Keratinocyte (primary cell): Measurements from ENCODE around the gene C3orf33. TPM values are rescaled to one million over a fixed set of nuclear protein-coding genes. Genes with fewer than 3 reads are reported as not detected.

Source experiments
- DNase-seq: peaks from one replicate; pipeline ENCODE4 v3.0.0-alpha.2; 2011; ENCODE audit warnings: low read depth, missing footprints, low spot score
- FAIRE-seq: peaks from 2 replicates; lab custom pipeline; 2011; peaks lifted over from hg19 to GRCh38; lab: Jason Lieb, UNC
- H2AFZ ChIP-seq: 2 replicates; pipeline ENCODE4 v1.6.0; 2012; ENCODE audit warnings: low read length, control low read depth, inconsistent platforms; ENCODE audit not compliant: control insufficient read depth
- H3K27ac ChIP-seq: 2 replicates; pipeline ENCODE4 v1.5.1; 2011; ENCODE audit warnings: low read length; ENCODE audit not compliant: control insufficient read depth, insufficient read depth
- H3K27me3 ChIP-seq: 3 replicates; pipeline ENCODE4 v1.6.0; 2011; ENCODE audit warnings: low read length; ENCODE audit not compliant: control insufficient read depth, insufficient read depth; ENCODE audit errors: extremely low read depth
- H3K36me3 ChIP-seq, 2 experiments: 2 replicates in 1 of 2; 3 replicates in 1 of 2; pipeline ENCODE4 v1.5.1; 2011; ENCODE audit warnings: low read length in 2 of 2, mild to moderate bottlenecking in 1 of 2; ENCODE audit not compliant: control insufficient read depth in 2 of 2, insufficient read depth in 2 of 2; ENCODE audit errors: extremely low read depth in 1 of 2
- H3K4me1 ChIP-seq: 3 replicates; pipeline ENCODE4 v1.5.1; 2011; ENCODE audit warnings: low read length; ENCODE audit not compliant: control insufficient read depth, insufficient read depth; ENCODE audit errors: extremely low read depth
- H3K4me2 ChIP-seq: 3 replicates; pipeline ENCODE4 v1.6.0; 2011; ENCODE audit warnings: low read depth, low read length; ENCODE audit not compliant: control insufficient read depth, insufficient read depth; ENCODE audit errors: extremely low read depth
- H3K4me3 ChIP-seq, 3 experiments: fragments of 200-600 bp in 1 of 3; sonication (generic) in 1 of 3; 2 replicates in 2 of 3; 3 replicates in 1 of 3; pipeline ENCODE4 v1.5.1; 2011 to 2016; ENCODE audit warnings: low read length in 3 of 3, mild to moderate bottlenecking in 3 of 3, control low read depth in 2 of 3, inconsistent platforms in 1 of 3, low read depth in 1 of 3, mixed read lengths in 1 of 3, mixed run types in 1 of 3, moderate library complexity in 1 of 3; ENCODE audit not compliant: control insufficient read depth in 2 of 3, insufficient read depth in 2 of 3; ENCODE audit errors: extremely low read depth in 1 of 3
- H3K79me2 ChIP-seq: 2 replicates; pipeline ENCODE4 v1.6.0; 2012; ENCODE audit warnings: low read length; ENCODE audit not compliant: control insufficient read depth, insufficient read depth
- H3K9ac ChIP-seq: 3 replicates; pipeline ENCODE4 v1.6.0; 2011; ENCODE audit warnings: low read length; ENCODE audit not compliant: control insufficient read depth, insufficient read depth; ENCODE audit errors: extremely low read depth
- H3K9me1 ChIP-seq: 3 replicates; pipeline ENCODE4 v1.6.0; 2011; ENCODE audit warnings: low read length; ENCODE audit not compliant: control insufficient read depth, insufficient read depth; ENCODE audit errors: extremely low read depth
- H3K9me3 ChIP-seq: 2 replicates; pipeline ENCODE4 v1.5.1; 2012; ENCODE audit warnings: low read depth, low read length; ENCODE audit not compliant: control insufficient read depth
- H4K20me1 ChIP-seq: 3 replicates; pipeline ENCODE4 v1.6.0; 2011; ENCODE audit warnings: low read length; ENCODE audit not compliant: control insufficient read depth, insufficient read depth; ENCODE audit errors: extremely low read depth
- EZH2 ChIP-seq: IDR thresholded peaks from one replicate; pipeline ENCODE4 v1.6.1; 2012; ENCODE audit warnings: inconsistent platforms, mild to moderate bottlenecking, low read length, moderate library complexity
- dilution Hi-C: fragments of 300-500 bp; cut with MboI; formaldehyde crosslinking; loops from one replicate; pipeline ENCODE4 v1.7.0; 2020; ENCODE audit warnings: low sequenced_read_pairs; ENCODE audit not compliant: extremely low pct_ligation_motif_present
- polyA plus RNA-seq, 5 experiments: library from polyadenylated mRNA; depleted of rRNA in 3 of 5; stranded (reverse) in 3 of 5; stranded (forward) in 1 of 5; unstranded in 1 of 5; fragments of >200 nt; gene quantifications; 1 replicate in 1 of 5; 2 replicates in 3 of 5; 3 replicates in 1 of 5; pipeline versions ENCODE4 v1.2.1 to v1.2.3, GENCODE V29; 2011 to 2012; ENCODE audit warnings: missing spikeins in 2 of 5, low read depth in 1 of 5, low replicate concordance in 1 of 5
- TF ChIP-seq, protein P1 (sequence below), 3 experiments: IDR thresholded peaks in 1 of 3; conservative IDR thresholded peaks in 1 of 3; optimal IDR thresholded peaks in 1 of 3; 2 replicates in 2 of 3; 3 replicates in 1 of 3; pipeline versions ENCODE3 to v1.5.1; 2011; ENCODE audit warnings: low read length in 3 of 3, mild to moderate bottlenecking in 3 of 3, moderate library complexity in 2 of 3, control low read depth in 1 of 3, inconsistent platforms in 1 of 3; ENCODE audit not compliant: insufficient read depth in 2 of 3; ENCODE audit errors: extremely low read depth in 1 of 3

C3orf33 gene
- polyA plus RNA-seq, 1 donor (not counting 4 experiments of a cell fraction or from before 2014, with no cell fraction given): 2.9 TPM

DNA sequence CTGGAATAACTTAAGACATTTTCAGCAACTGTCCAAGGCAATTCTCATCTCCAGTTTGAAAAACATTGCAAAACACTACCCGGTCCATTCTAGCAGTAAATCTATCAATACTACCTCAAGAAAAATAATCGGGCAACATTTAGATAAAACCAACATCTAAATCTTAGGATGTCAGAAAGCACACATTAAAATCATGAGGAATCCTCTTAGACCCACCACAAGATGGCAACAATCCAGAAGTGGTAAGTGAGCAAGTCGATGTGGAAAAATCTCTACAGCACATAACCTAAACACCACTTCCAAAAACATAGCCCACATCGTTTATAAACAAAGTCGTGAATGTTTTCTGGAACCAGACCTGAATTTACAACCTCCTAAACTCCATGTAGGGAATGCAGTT is 66.9 kb downstream of the C3orf33 start:
- H3K9me3 ChIP-seq: no peaks in the 10 kb centered on the region
- no peaks in the 10 kb centered on the region for H3K9me1 ChIP-seq
- H3K4me1 ChIP-seq: no peaks in the 10 kb centered on the region
- H3K9ac ChIP-seq: no peak overlapping the region
- H3K4me3 ChIP-seq: no peak overlapping the region
- H3K27ac ChIP-seq: no peak overlapping the region
- no peaks in the 10 kb centered on the region for H3K79me2 ChIP-seq
- FAIRE-seq (no peak), DNase-seq (no peak)
- H2AFZ ChIP-seq: no peak overlapping the region
- no peak overlapping the region for H3K4me2 ChIP-seq
- dilution Hi-C loops: no loop called here
- no peaks in the 10 kb centered on the region for H3K36me3 ChIP-seq
- H3K27me3 ChIP-seq: peaks cover 16% of the 10 kb centered on the region
- no peaks in the 10 kb centered on the region for H4K20me1 ChIP-seq
- TF ChIP-seq, protein P1, sequence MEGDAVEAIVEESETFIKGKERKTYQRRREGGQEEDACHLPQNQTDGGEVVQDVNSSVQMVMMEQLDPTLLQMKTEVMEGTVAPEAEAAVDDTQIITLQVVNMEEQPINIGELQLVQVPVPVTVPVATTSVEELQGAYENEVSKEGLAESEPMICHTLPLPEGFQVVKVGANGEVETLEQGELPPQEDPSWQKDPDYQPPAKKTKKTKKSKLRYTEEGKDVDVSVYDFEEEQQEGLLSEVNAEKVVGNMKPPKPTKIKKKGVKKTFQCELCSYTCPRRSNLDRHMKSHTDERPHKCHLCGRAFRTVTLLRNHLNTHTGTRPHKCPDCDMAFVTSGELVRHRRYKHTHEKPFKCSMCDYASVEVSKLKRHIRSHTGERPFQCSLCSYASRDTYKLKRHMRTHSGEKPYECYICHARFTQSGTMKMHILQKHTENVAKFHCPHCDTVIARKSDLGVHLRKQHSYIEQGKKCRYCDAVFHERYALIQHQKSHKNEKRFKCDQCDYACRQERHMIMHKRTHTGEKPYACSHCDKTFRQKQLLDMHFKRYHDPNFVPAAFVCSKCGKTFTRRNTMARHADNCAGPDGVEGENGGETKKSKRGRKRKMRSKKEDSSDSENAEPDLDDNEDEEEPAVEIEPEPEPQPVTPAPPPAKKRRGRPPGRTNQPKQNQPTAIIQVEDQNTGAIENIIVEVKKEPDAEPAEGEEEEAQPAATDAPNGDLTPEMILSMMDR (optimal IDR thresholded peaks at IDR 0.05 in 1 of 3, IDR thresholded peaks at IDR 0.05 in 1 of 3, conservative IDR thresholded peaks at IDR 0.05 in 1 of 3; ENCODE audit: extremely low read depth in 1 of 3, insufficient read depth in 2 of 3, low read length in 3 of 3): no peak
- TF ChIP-seq EZH2: no peak

DNA sequence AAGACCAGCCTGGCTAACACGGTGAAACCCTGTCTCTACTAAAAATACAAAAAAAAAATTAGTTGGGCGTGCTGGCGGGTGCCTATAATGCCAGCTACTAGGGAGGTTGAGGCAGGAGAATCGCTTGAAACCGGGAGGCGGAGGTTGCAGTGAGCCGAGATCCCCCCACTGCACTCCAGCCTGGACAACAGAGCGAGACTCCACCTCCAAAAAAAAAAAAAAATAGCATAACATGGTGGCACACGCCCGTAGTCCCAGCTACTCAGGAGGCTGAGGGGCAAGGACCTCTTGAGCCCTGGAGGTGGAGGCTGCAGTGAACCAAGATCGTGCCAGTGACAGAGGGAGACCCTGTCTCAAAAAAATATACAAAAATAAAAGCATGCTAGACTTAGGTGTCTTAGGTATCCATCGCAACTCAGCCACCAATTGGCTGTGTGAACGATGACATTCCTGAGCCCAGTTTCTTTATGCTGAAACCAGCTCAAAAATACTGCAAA is 67.5 kb downstream of the C3orf33 start:
- FAIRE-seq: no peak
- Histone ChIP-seq H3K79me2 (no peaks in the 10 kb centered on the region), H4K20me1 (no peaks in the 10 kb centered on the region), H3K4me3 (no peak overlapping the region), H3K4me2 (no peak overlapping the region), H3K9me1 (no peaks in the 10 kb centered on the region), H3K27ac (no peak overlapping the region), H3K9ac (no peak overlapping the region), H3K27me3 (peaks cover 11% of the 10 kb centered on the region), H2AFZ (no peak overlapping the region), H3K36me3 (no peaks in the 10 kb centered on the region), H3K4me1 (no peaks in the 10 kb centered on the region), H3K9me3 (no peaks in the 10 kb centered on the region)
- DNase-seq: no peak
- TF ChIP-seq EZH2: no peak
- TF ChIP-seq, protein P1 (optimal IDR thresholded peaks at IDR 0.05 in 1 of 3, IDR thresholded peaks at IDR 0.05 in 1 of 3, conservative IDR thresholded peaks at IDR 0.05 in 1 of 3; ENCODE audit: extremely low read depth in 1 of 3, insufficient read depth in 2 of 3, low read length in 3 of 3): no peak
- dilution Hi-C loops: no loop called here
